Fibroblast of lung (primary cell): ENCODE data around the gene CD164L2. TPM values are rescaled to one million over a fixed set of nuclear protein-coding genes. Genes with fewer than 3 reads are reported as not detected.

Experiments used
- DNase-seq, 2 donors: peaks; one replicate each; pipeline versions ENCODE4 v3.0.0 to v3.0.0-alpha.2; 2010; ENCODE audit warnings: low read depth in 2 of 2
- H2AFZ ChIP-seq: 2 replicates; pipeline ENCODE4 v1.5.1; 2012; ENCODE audit warnings: low read length, control low read depth, inconsistent platforms
- H3K27ac ChIP-seq: 2 replicates; pipeline ENCODE4 v1.5.1; 2011; ENCODE audit warnings: low read length, control low read depth; ENCODE audit not compliant: insufficient read depth
- H3K27me3 ChIP-seq: 2 replicates; pipeline ENCODE4 v1.5.1; 2011; ENCODE audit warnings: mild to moderate bottlenecking, low read length; ENCODE audit not compliant: control insufficient read depth, insufficient read depth
- H3K36me3 ChIP-seq: 2 replicates; pipeline ENCODE4 v1.5.1; 2011; ENCODE audit warnings: low read length; ENCODE audit not compliant: control insufficient read depth, insufficient read depth
- H3K4me1 ChIP-seq: 2 replicates; pipeline ENCODE4 v1.5.1; 2011; ENCODE audit warnings: low read length; ENCODE audit not compliant: control insufficient read depth, insufficient read depth; ENCODE audit errors: extremely low read depth
- H3K4me2 ChIP-seq: 2 replicates; pipeline ENCODE4 v1.5.1; 2011; ENCODE audit warnings: low read length, control low read depth; ENCODE audit not compliant: insufficient read depth; ENCODE audit errors: extremely low read depth
- H3K4me3 ChIP-seq, 4 experiments: fragments of 200-600 bp in 1 of 4; sonication (generic) in 1 of 4; replicated peaks in 1 of 4; 2 replicates each; pipeline ENCODE4 v1.5.1; 2011 to 2016; ENCODE audit warnings: low read length in 4 of 4, low read depth in 3 of 4, mild to moderate bottlenecking in 3 of 4, control low read depth in 2 of 4, inconsistent platforms in 1 of 4, mixed read lengths in 1 of 4; ENCODE audit not compliant: insufficient read depth in 1 of 4; ENCODE audit errors: control extremely low read depth in 1 of 4
- H3K79me2 ChIP-seq: 2 replicates; pipeline ENCODE4 v1.5.1; 2012; ENCODE audit warnings: mild to moderate bottlenecking, low read length, inconsistent platforms; ENCODE audit not compliant: control insufficient read depth, insufficient read depth
- H3K9ac ChIP-seq: 2 replicates; pipeline ENCODE4 v1.5.1; 2011; ENCODE audit warnings: mild to moderate bottlenecking, low read length, control low read depth; ENCODE audit not compliant: insufficient read depth
- H3K9me3 ChIP-seq: 2 replicates; pipeline ENCODE4 v1.5.1; 2012; ENCODE audit warnings: low read depth, low read length; ENCODE audit not compliant: control insufficient read depth, insufficient read depth
- H4K20me1 ChIP-seq: 2 replicates; pipeline ENCODE4 v1.5.1; 2011; ENCODE audit warnings: low read length; ENCODE audit not compliant: control insufficient read depth, insufficient read depth; ENCODE audit errors: extremely low read depth
- EZH2 ChIP-seq: IDR thresholded peaks from 2 replicates; pipeline ENCODE4 v1.5.1; 2012; ENCODE audit warnings: low read length, control low read depth, mild to moderate bottlenecking; ENCODE audit errors: missing control alignments
- polyA plus RNA-seq, 2 donors: library from polyadenylated mRNA; depleted of rRNA in 1 of 2; stranded (reverse) in 1 of 2; unstranded in 1 of 2; fragments of >200 nt; gene quantifications; 2 replicates each; pipeline ENCODE4 v1.2.1, GENCODE V29; 2011 to 2012; ENCODE audit warnings: missing spikeins in 1 of 2
- total RNA-seq: library from RNA; depleted of rRNA; stranded (reverse); fragments of >200 nt; gene quantifications from 2 replicates; pipeline ENCODE4 v1.2.1, GENCODE V29; 2014
- TF ChIP-seq, protein P1 (sequence below), 2 donors: IDR thresholded peaks in 1 of 2; conservative IDR thresholded peaks in 1 of 2; 1 replicate in 1 of 2; 2 replicates in 1 of 2; pipeline ENCODE4 v1.5.1; 2011 to 2012; ENCODE audit warnings: low read length in 2 of 2, control low read depth in 1 of 2, inconsistent platforms in 1 of 2, low read depth in 1 of 2, mild to moderate bottlenecking in 1 of 2

CD164L2 gene
- total and polyA plus RNA-seq, 2 donors (not counting 1 experiment from before 2014, with no cell fraction given) = not detected

- H2AFZ ChIP-seq = no peak overlapping the region
- H3K4me2 ChIP-seq = no peak overlapping the region
- TF ChIP-seq, protein P1, sequence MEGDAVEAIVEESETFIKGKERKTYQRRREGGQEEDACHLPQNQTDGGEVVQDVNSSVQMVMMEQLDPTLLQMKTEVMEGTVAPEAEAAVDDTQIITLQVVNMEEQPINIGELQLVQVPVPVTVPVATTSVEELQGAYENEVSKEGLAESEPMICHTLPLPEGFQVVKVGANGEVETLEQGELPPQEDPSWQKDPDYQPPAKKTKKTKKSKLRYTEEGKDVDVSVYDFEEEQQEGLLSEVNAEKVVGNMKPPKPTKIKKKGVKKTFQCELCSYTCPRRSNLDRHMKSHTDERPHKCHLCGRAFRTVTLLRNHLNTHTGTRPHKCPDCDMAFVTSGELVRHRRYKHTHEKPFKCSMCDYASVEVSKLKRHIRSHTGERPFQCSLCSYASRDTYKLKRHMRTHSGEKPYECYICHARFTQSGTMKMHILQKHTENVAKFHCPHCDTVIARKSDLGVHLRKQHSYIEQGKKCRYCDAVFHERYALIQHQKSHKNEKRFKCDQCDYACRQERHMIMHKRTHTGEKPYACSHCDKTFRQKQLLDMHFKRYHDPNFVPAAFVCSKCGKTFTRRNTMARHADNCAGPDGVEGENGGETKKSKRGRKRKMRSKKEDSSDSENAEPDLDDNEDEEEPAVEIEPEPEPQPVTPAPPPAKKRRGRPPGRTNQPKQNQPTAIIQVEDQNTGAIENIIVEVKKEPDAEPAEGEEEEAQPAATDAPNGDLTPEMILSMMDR (conservative IDR thresholded peaks at IDR 0.05 in 1 of 2, IDR thresholded peaks at IDR 0.05 in 1 of 2; ENCODE audit: low read depth in 1 of 2, low read length in 2 of 2) = no peak
- TF ChIP-seq EZH2 = no peak
- peaks cover 8% of the 10 kb centered on the region for H3K4me1 ChIP-seq
- H3K36me3 ChIP-seq = no peaks in the 10 kb centered on the region
- H3K4me3 ChIP-seq = no peak overlapping the region
- no peak for DNase-seq
- H3K9me3 ChIP-seq = no peaks in the 10 kb centered on the region
- H4K20me1 ChIP-seq = no peaks in the 10 kb centered on the region
- H3K27me3 ChIP-seq = no peaks in the 10 kb centered on the region
- no peaks in the 10 kb centered on the region for H3K79me2 ChIP-seq
- H3K27ac ChIP-seq = no peak overlapping the region
- H3K9ac ChIP-seq = no peak overlapping the region
Measured at GRCh38 chr1:27345272-27345671, 37.9 kb downstream of the CD164L2 start.

DNA sequence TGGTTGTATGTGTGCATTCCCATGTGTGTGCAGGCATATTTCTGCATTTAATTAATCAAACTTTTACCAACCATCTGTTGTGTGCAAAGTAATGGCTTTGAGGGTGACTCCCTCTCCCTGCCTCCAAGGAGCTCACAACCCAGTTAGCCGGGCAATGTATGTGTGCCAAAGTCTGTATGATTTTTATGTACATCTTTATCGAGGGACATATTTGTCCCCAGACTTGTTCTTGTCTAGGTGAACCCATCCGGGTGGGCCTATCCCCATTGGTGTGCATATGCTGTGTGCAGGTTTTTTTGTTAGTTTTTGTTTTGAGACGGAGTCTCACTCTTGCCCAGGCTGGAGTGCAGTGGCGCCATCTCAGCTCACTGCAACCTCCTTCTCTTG is 39.5 kb downstream of the CD164L2 start:
- no peak overlapping the region for H3K4me2 ChIP-seq
- H3K79me2 ChIP-seq = no peaks in the 10 kb centered on the region
- TF ChIP-seq, protein P1 (conservative IDR thresholded peaks at IDR 0.05 in 1 of 2, IDR thresholded peaks at IDR 0.05 in 1 of 2; ENCODE audit: low read depth in 1 of 2, low read length in 2 of 2) = no peak
- no peak for TF ChIP-seq EZH2
- H3K4me1 ChIP-seq = peaks cover 8% of the 10 kb centered on the region
- no peak for DNase-seq
- H3K9ac ChIP-seq = no peak overlapping the region
- no peaks in the 10 kb centered on the region for H3K27me3 ChIP-seq
- no peaks in the 10 kb centered on the region for H3K9me3 ChIP-seq
- H4K20me1 ChIP-seq = no peaks in the 10 kb centered on the region
- no peaks in the 10 kb centered on the region for H3K36me3 ChIP-seq
- no peak overlapping the region for H2AFZ ChIP-seq
- no peak overlapping the region for H3K4me3 ChIP-seq
- no peak overlapping the region for H3K27ac ChIP-seq

GRCh38 chr1:27342778-27343638 is 40.1 kb downstream of the CD164L2 start:
- no peak overlapping the region for H3K4me2 ChIP-seq

More at GRCh38 chr1:27342778-27343638, 40.1 kb downstream of the CD164L2 start:
- H3K79me2 ChIP-seq = no peaks in the 10 kb centered on the region
- H3K36me3 ChIP-seq = no peaks in the 10 kb centered on the region
- H2AFZ ChIP-seq = no peak overlapping the region
- H3K9me3 ChIP-seq = no peaks in the 10 kb centered on the region
- TF ChIP-seq, protein P1 (conservative IDR thresholded peaks at IDR 0.05 in 1 of 2, IDR thresholded peaks at IDR 0.05 in 1 of 2; ENCODE audit: low read depth in 1 of 2, low read length in 2 of 2) = no peak
- no peak for TF ChIP-seq EZH2
- no peak overlapping the region for H3K9ac ChIP-seq
- no peaks in the 10 kb centered on the region for H4K20me1 ChIP-seq
- H3K27ac ChIP-seq = no peak overlapping the region
- H3K27me3 ChIP-seq = no peaks in the 10 kb centered on the region
- H3K4me3 ChIP-seq = no peak overlapping the region
- no peak for DNase-seq
- peaks cover 8% of the 10 kb centered on the region for H3K4me1 ChIP-seq
